ENCODE results near the gene PI4K2A.

Gene PI4K2A

GRCh38 chr10:97721871-97722780, 81.7 kb downstream of the PI4K2A start:
- Histone ChIP-seq H3K4me3 (ENCODE audit: low read length) (no peak overlapping the region), H3K27me3 (ENCODE audit: insufficient read depth, low read length) (no peaks in the 10 kb centered on the region), H3K4me1 (ENCODE audit: insufficient read depth, low read length) (peaks cover 11% of the 10 kb centered on the region), H3K36me3 (ENCODE audit: insufficient read depth, low read length) (no peaks in the 10 kb centered on the region), H2AFZ (ENCODE audit: low read depth, low read length) (no peak overlapping the region), H3K9me3 (ENCODE audit: low read length) (no peaks in the 10 kb centered on the region)

- peaks cover 11% of the 10 kb centered on the region for H3K4me1 ChIP-seq (ENCODE audit: insufficient read depth, low read length)
- no peak overlapping the region for H3K4me3 ChIP-seq (ENCODE audit: low read length)
- no peaks in the 10 kb centered on the region for H3K36me3 ChIP-seq (ENCODE audit: insufficient read depth, low read length)
- H2AFZ ChIP-seq (ENCODE audit: low read depth, low read length), result no peak overlapping the region
- H3K27me3 ChIP-seq (ENCODE audit: insufficient read depth, low read length), result no peaks in the 10 kb centered on the region
- H3K9me3 ChIP-seq (ENCODE audit: low read length), result no peaks in the 10 kb centered on the region
Observed at GRCh38 chr10:97723001-97723400, 82.5 kb downstream of the PI4K2A start.

GRCh38 chr10:97724341-97724941, 84.0 kb downstream of the PI4K2A start:
- H3K27me3 ChIP-seq (ENCODE audit: insufficient read depth, low read length), result no peaks in the 10 kb centered on the region
- no peaks in the 10 kb centered on the region for H3K36me3 ChIP-seq (ENCODE audit: insufficient read depth, low read length)
- H3K4me1 ChIP-seq (ENCODE audit: insufficient read depth, low read length), result peaks cover 2% of the 10 kb centered on the region
- no peak overlapping the region for H2AFZ ChIP-seq (ENCODE audit: low read depth, low read length)
- H3K4me3 ChIP-seq (ENCODE audit: low read length), result no peak overlapping the region
- H3K9me3 ChIP-seq (ENCODE audit: low read length), result no peaks in the 10 kb centered on the region

All from neuron (in vitro differentiated cells).